Testis (tissue), 3 donors: ENCODE measurements around the gene NDUFA11. TPM values are rescaled to one million over a fixed set of nuclear protein-coding genes. Genes with fewer than 3 reads are reported as not detected.

Source experiments
- DNase-seq: peaks from one replicate; pipeline ENCODE4 v3.0.0-alpha.2; 2019
- H3K27ac ChIP-seq, 2 donors: fragments of 200-600 bp; sonication (generic); one replicate each; pipeline ENCODE4 v1.5.1; 2019
- H3K27me3 ChIP-seq: fragments of 200-600 bp; sonication (generic); one replicate; pipeline ENCODE4 v1.5.1; 2019
- H3K36me3 ChIP-seq: fragments of 200-600 bp; sonication (generic); one replicate; pipeline ENCODE4 v1.5.1; 2017; ENCODE audit warnings: low read depth; ENCODE audit errors: missing control alignments
- H3K4me1 ChIP-seq: fragments of 200-600 bp; sonication (generic); one replicate; pipeline ENCODE4 v1.5.1; 2019
- H3K4me3 ChIP-seq, 2 donors: fragments of 200-600 bp; sonication (generic); one replicate each; pipeline ENCODE4 v1.5.1; 2017 to 2019
- H3K9me3 ChIP-seq: fragments of 200-600 bp; sonication (generic); one replicate; pipeline ENCODE4 v1.5.1; 2017
- CTCF ChIP-seq, 3 experiments: fragments of 450-650 bp in 2 of 3; fragments of 200-600 bp in 1 of 3; sonication (generic) in 1 of 3; IDR thresholded peaks; one replicate each; pipeline ENCODE4 v1.5.1; 2016 to 2019; ENCODE audit warnings: antibody characterized with exemption in 3 of 3, mild to moderate bottlenecking in 2 of 3, moderate library complexity in 1 of 3
- POLR2A ChIP-seq: fragments of 450-650 bp; IDR thresholded peaks from one replicate; pipeline ENCODE4 v1.6.1; 2017; ENCODE audit warnings: antibody characterized with exemption, mild to moderate bottlenecking, moderate library complexity
- WGBS, 2 donors: methylation state at CpG; one replicate each; pipeline ENCODE4 v1.1.5; 2018; 5-methylcytosine and 5-hydroxymethylcytosine counted together
- intact Hi-C: fragments of 100-400 bp; cut with DNase I; formaldehyde crosslinking; loops from one replicate; pipeline ENCODE4 v1.15.1; 2023; ENCODE audit warnings: low total_unique reads
- polyA plus RNA-seq: library from polyadenylated mRNA; stranded (reverse); fragments of 350-450 nt; fragmentation: Illumina TruSeq; extraction: RNeasy Lipid Tissue Mini Kit (QIAGEN cat#74804); gene quantifications from one replicate; pipeline ENCODE4 v1.2.3, GENCODE V29; 2014; ENCODE audit warnings: low read depth, low replicate concordance; ENCODE audit not compliant: insufficient read depth
- total RNA-seq, 2 donors: library from RNA; depleted of rRNA; stranded (reverse); fragments of >200 nt; gene quantifications; one replicate each; pipeline ENCODE4 v1.2.3, GENCODE V29; 2016

NDUFA11 gene
- total and polyA plus RNA-seq, 3 donors from 2014 or later = 167 to 194 (median 170) TPM

- Histone ChIP-seq H3K4me3 (peak overlapping the region; percentile 95 to 97), H3K27me3 (no peaks in the 10 kb centered on the region), H3K36me3 (no peaks in the 10 kb centered on the region), H3K9me3 (no peaks in the 10 kb centered on the region), H3K4me1 (peaks cover 15% of the 10 kb centered on the region), H3K27ac (peak overlapping the region in 1 of 2 donors; percentile 89)
- 34 to 47% methylated on average over 30 to 31 of the region's 31 CpGs for WGBS, 2 donors
- intact Hi-C loops = loop anchor here (10.0 kb wide), 1 partner anchor 120 kb away; the partner anchor contains the start of gene PRR22
- no peak for DNase-seq
- TF ChIP-seq POLR2A (no peak), CTCF (IDR thresholded peaks at IDR 0.05) (no peak)
These were observed 1.7 kb upstream of the NDUFA11 start for GRCh38 chr19:5905114-5905778.

GRCh38 chr19:5904352-5905113 lies 943 bp upstream of the NDUFA11 start, which contains the start of gene VMAC:
TSS of gene VMAC (plus strand) at chr19:5904872. CDS start at chr19:5904891, 19 bp downstream.
- TF ChIP-seq CTCF (IDR thresholded peaks at IDR 0.05) (no peak), POLR2A (no peak)
- intact Hi-C loops = loop anchor here (10.0 kb wide), 1 partner anchor 120 kb away; the partner anchor contains the start of gene PRR22
- WGBS, 2 donors = 0 to 1% methylated on average over 10 to 32 of the region's 61 CpGs
- Histone ChIP-seq H3K4me1 (peaks cover 15% of the 10 kb centered on the region), H3K36me3 (no peaks in the 10 kb centered on the region), H3K9me3 (no peaks in the 10 kb centered on the region), H3K4me3 (peak within 1 kb of the TSS; percentile 95 to 97), H3K27me3 (no peaks in the 10 kb centered on the region), H3K27ac (peak within 1 kb of the TSS; percentile 73 to 89)
- peak; percentile 100 for DNase-seq

GRCh38 chr19:5903056-5903623 lies 450 bp downstream of the NDUFA11 start:
- H3K27ac ChIP-seq = peak overlapping the region; percentile 73 to 89
- H3K4me1 ChIP-seq = peaks cover 15% of the 10 kb centered on the region
- intact Hi-C loops = loop anchor here (10.0 kb wide), 1 partner anchor 118 kb away; the partner anchor contains the start of gene PRR22
- TF ChIP-seq CTCF (IDR thresholded peaks at IDR 0.05) (no peak), POLR2A (no peak)
- no peak for DNase-seq
- no peaks in the 10 kb centered on the region for H3K27me3 ChIP-seq
- H3K4me3 ChIP-seq = peak overlapping the region; percentile 95 to 97
- H3K9me3 ChIP-seq = no peaks in the 10 kb centered on the region
- no peaks in the 10 kb centered on the region for H3K36me3 ChIP-seq
- 1 to 4% methylated on average over 10 to 27 of the region's 27 CpGs for WGBS, 2 donors

GRCh38 chr19:5900976-5901375 lies 2.6 kb downstream of the NDUFA11 start:
- Histone ChIP-seq H3K4me1 (peaks cover 14% of the 10 kb centered on the region), H3K9me3 (no peaks in the 10 kb centered on the region), H3K36me3 (no peaks in the 10 kb centered on the region), H3K27me3 (no peaks in the 10 kb centered on the region), H3K4me3 (no peak overlapping the region), H3K27ac (no peak overlapping the region)
- intact Hi-C loops = loop anchor here (10.0 kb wide), 1 partner anchor 116 kb away; the partner anchor contains the start of gene PRR22
- DNase-seq = no peak
- WGBS, 2 donors = 90 to 93% methylated on average over 8 of the region's 8 CpGs
- TF ChIP-seq POLR2A (no peak), CTCF (IDR thresholded peaks at IDR 0.05) (no peak)
